HG02763 (cell line): ENCODE measurements around the gene HTRA1.

Experiments used
- ATAC-seq: cut with Tn5 transposase; IDR thresholded peaks from one replicate; pipeline ENCODE4 v1.9.1; 2021; ENCODE audit warnings: mild to moderate bottlenecking, moderate library complexity; ENCODE audit not compliant: unreplicated experiment

Gene HTRA1

DNA sequence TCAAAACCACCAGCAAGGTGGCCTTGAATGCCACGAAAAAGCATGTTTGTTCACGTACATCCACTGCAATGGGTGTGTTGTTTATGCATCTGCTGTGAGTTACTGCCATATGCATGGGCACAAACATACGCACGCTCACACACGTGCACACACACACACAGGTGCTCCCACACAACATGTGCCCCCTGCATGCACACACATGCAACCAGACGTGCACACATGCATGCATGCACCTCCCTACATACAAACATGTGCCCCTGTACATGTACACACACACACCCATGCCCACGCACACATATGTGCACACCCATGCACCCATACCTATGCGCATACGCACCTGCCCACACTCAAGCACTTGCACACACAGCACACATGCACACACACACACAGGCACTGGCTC is 89.1 kb downstream of the HTRA1 start:
- ATAC-seq, result no peak

- no peak for ATAC-seq
Measured at GRCh38 chr10:122550983-122551382, 89.6 kb downstream of the HTRA1 start.

- no peak for ATAC-seq
Measured at GRCh38 chr10:122551450-122551849, 90.1 kb downstream of the HTRA1 start.

DNA sequence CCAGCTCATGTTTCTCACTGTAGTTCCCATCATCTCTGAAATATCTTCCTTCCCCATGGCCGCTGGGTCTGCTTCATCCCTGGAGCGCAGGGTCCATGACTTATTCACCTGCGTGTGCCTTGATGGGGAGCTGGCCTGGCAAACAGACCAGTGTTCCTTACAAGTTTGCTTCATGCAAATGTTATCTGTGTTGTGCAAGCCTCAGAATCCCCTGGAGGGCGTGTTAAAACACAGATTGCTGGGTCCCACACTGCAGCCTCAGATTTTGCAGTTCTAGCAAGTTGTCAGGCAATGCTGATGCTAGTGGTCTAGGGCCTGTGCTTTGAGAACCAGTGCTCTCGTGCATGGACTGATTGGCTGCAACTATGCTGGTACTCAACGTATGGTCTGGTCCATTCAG is 92.0 kb downstream of the HTRA1 start:
- no peak for ATAC-seq

GRCh38 chr10:122554131-122555036 is 93.0 kb downstream of the HTRA1 start:
- no peak for ATAC-seq

GRCh38 chr10:122555442-122555841 is 94.1 kb downstream of the HTRA1 start:
- ATAC-seq, result no peak

- ATAC-seq, result no peak
Measured at GRCh38 chr10:122557516-122557915, 96.2 kb downstream of the HTRA1 start.

GRCh38 chr10:122558452-122558851 is 97.1 kb downstream of the HTRA1 start:
- no peak for ATAC-seq

DNA sequence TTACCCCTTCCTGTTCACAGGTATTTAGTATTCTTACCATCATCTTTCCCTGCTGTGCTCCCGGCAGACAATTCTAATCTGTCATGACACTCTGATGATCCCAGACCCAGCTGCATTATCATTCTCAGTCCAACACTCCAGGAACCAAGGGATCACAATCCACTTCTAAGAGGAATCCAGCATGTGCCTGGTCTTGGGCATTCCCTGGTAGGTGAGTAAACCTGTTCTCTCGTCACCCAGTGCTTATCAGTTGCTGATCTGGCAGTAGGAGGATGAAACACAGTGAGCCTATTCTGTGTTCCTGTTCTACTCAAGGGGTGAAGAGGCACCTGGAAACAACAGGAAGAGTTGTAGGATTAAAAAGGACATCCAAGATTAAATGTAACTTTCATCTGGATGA is 97.9 kb downstream of the HTRA1 start:
- no peak for ATAC-seq

- no peak for ATAC-seq
Measured at GRCh38 chr10:122560279-122560804, 99.0 kb downstream of the HTRA1 start, which contains the start of gene DMBT1. Gene DMBT1, plus strand, starts transcription at chr10:122560754. Its CDS starts 17 bp downstream, at chr10:122560771.

DNA sequence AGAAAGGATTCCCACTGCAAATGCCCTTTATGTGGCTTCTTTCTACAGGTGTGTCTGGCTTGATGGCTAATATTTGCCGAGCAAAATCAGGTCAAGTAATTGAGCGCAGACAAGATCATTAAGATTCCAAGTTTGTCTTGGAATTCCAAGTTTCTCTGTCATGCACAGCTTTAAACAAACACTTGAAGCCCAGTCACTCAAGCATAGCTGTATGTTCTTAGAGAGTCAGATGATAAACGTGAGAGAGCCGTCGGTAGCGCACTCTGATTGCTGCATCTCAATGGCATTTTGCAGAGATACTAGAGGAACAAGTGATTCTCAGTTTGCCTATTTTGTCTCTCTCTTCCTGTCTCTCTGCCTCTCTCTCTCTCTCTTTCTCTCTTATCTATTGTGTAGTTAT is 99.9 kb downstream of the HTRA1 start:
- ATAC-seq, result no peak

- ATAC-seq, result no peak
Measured at GRCh38 chr10:122561792-122562191, 100.4 kb downstream of the HTRA1 start.
